K562 (cell line): ENCODE measurements around the gene POMT1. TPM values are rescaled to one million over a fixed set of nuclear protein-coding genes. Genes with fewer than 3 reads are reported as not detected.

Experiments used
- ATAC-seq: fragments of 200-7000 bp; cut with Tn5 transposase; 3 replicates; pipeline ENCODE4 v1.9.1; 2020; ENCODE audit warnings: moderate library complexity
- BruUV-seq: library from RNA; stranded (reverse); fragments of 400-500 nt; replicated peaks from 2 replicates; lab custom pipeline; 2021; lab: Mats Ljungman, UMichigan
- CTCF ChIA-PET: fragments of 300-600 bp; formaldehyde crosslinking; extraction: SDS; loops from one replicate; lab custom pipeline; 2021; ENCODE audit warnings: low intra/inter-chr PET ratio; lab: Yijun Ruan, JAX
- POLR2A ChIA-PET: fragments of 300-600, 350-650 bp; sonication (Branson Sonifier 250); formaldehyde crosslinking; extraction: SDS; loops from one replicate; lab custom pipeline; 2021; ENCODE audit warnings: antibody characterized with exemption, inconsistent platforms; lab: Yijun Ruan, JAX
- DNase-seq, 4 experiments: peaks; one replicate each; pipeline versions ENCODE4 v3.0.0 to v3.0.0-alpha.2; 2011 to 2018; ENCODE audit warnings: low spot score in 3 of 4, mixed read lengths in 3 of 4; ENCODE audit errors: extremely low read depth in 1 of 4
- FAIRE-seq: peaks from 2 replicates; lab custom pipeline; 2011; peaks lifted over from hg19 to GRCh38; lab: Jason Lieb, UNC
- H2AFZ ChIP-seq: 2 replicates; pipeline ENCODE4 v1.6.0; 2011; ENCODE audit warnings: low read depth, low read length, control low read depth, inconsistent platforms
- H3K27ac ChIP-seq: fragments of 200-600 bp; 3 replicates; pipeline ENCODE4 v1.8.0; 2011; ENCODE audit warnings: low read depth, mild to moderate bottlenecking, control low read depth, inconsistent platforms, low read length, moderate library complexity, mixed read lengths; ENCODE audit errors: extremely low read depth
- H3K27me3 ChIP-seq, 2 experiments: fragments of 300-600 bp in 1 of 2; 2 replicates in 1 of 2; 3 replicates in 1 of 2; pipeline versions ENCODE4 v1.6.0 to v1.8.0; 2011; ENCODE audit warnings: inconsistent platforms in 2 of 2, low read length in 2 of 2, mild to moderate bottlenecking in 1 of 2, mixed read lengths in 1 of 2, moderate library complexity in 1 of 2; ENCODE audit not compliant: control insufficient read depth in 2 of 2, insufficient read depth in 2 of 2
- H3K36me3 ChIP-seq: fragments of 300-600 bp; 3 replicates; pipeline ENCODE4 v1.8.0; 2011; ENCODE audit warnings: mild to moderate bottlenecking, low read length, inconsistent platforms; ENCODE audit not compliant: control insufficient read depth, insufficient read depth
- H3K4me1 ChIP-seq, 2 experiments: fragments of 200-600 bp in 1 of 2; replicated peaks in 1 of 2; 2 replicates in 1 of 2; 3 replicates in 1 of 2; pipeline versions ENCODE4 v1.5.1 to v1.8.0; 2011; ENCODE audit warnings: inconsistent platforms in 2 of 2, low read length in 2 of 2, mild to moderate bottlenecking in 1 of 2, mixed read lengths in 1 of 2, moderate library complexity in 1 of 2; ENCODE audit not compliant: control insufficient read depth in 2 of 2, insufficient read depth in 2 of 2
- H3K4me2 ChIP-seq: 2 replicates; pipeline ENCODE4 v1.6.1; 2011; ENCODE audit warnings: low read length, control low read depth, inconsistent platforms, mixed read lengths; ENCODE audit not compliant: insufficient read depth
- H3K4me3 ChIP-seq: fragments of 200-600 bp; sonication (generic), shearing (Covaris generic); 2 replicates; pipeline ENCODE4 v1.5.1; 2016; ENCODE audit warnings: control low read depth, inconsistent platforms
- H3K79me2 ChIP-seq: fragments of 200-600 bp; 3 replicates; pipeline ENCODE4 v1.8.0; 2011; ENCODE audit warnings: low read length, inconsistent platforms; ENCODE audit not compliant: control insufficient read depth, insufficient read depth
- H3K9ac ChIP-seq, 2 experiments: 2 replicates each; pipeline versions ENCODE4 v1.6.0 to v1.6.1; 2011; ENCODE audit warnings: low read depth in 2 of 2, low read length in 2 of 2, control low read depth in 1 of 2, inconsistent platforms in 1 of 2, mild to moderate bottlenecking in 1 of 2, mixed read lengths in 1 of 2; ENCODE audit not compliant: insufficient read depth in 1 of 2
- H3K9me1 ChIP-seq: one replicate; pipeline ENCODE4 v1.6.0; 2011; ENCODE audit warnings: inconsistent platforms, mild to moderate bottlenecking, low read length, moderate library complexity; ENCODE audit not compliant: control insufficient read depth, insufficient read depth
- H3K9me3 ChIP-seq: replicated peaks from 2 replicates; pipeline ENCODE4 v1.5.1; 2011; ENCODE audit warnings: low read depth, low read length, inconsistent platforms; ENCODE audit not compliant: control insufficient read depth, insufficient read depth
- H4K20me1 ChIP-seq: replicated peaks from 2 replicates; pipeline ENCODE4 v1.6.1; 2011; ENCODE audit warnings: low read length, inconsistent platforms, mixed read lengths; ENCODE audit not compliant: control insufficient read depth, insufficient read depth
- CBX3 ChIP-seq, 2 experiments: IDR thresholded peaks; 1 replicate in 1 of 2; 2 replicates in 1 of 2; pipeline ENCODE4 v1.6.1; 2012; ENCODE audit warnings: inconsistent platforms in 2 of 2, low read length in 2 of 2, borderline replicate concordance in 1 of 2, control low read depth in 1 of 2
- HDAC3 ChIP-seq: fragments of 450-650 bp; IDR thresholded peaks from 2 replicates; pipeline ENCODE4 v1.6.1; 2018; ENCODE audit warnings: borderline replicate concordance, mild to moderate bottlenecking, moderate library complexity; ENCODE audit not compliant: partially characterized antibody
- HINFP ChIP-seq: fragments of 450-650 bp; conservative IDR thresholded peaks from 2 replicates; pipeline ENCODE4 v1.6.1; 2016; ENCODE audit warnings: missing genetic modification characterization, low read depth, mild to moderate bottlenecking, control low read depth, missing compliant biosample characterization
- HLTF ChIP-seq: fragments of 450-650 bp; IDR thresholded peaks from 2 replicates; pipeline ENCODE4 v1.6.1; 2016
- MBD1 ChIP-seq: fragments of 250-450 bp; sonication (Bioruptor Pico); IDR thresholded peaks from 2 replicates; pipeline ENCODE4 v1.8.0; 2022; ENCODE audit warnings: inconsistent platforms
- PHF21A ChIP-seq: fragments of 450-650 bp; IDR thresholded peaks from 2 replicates; pipeline ENCODE4 v1.6.1; 2017; ENCODE audit warnings: low read depth, borderline replicate concordance
- SOX6 ChIP-seq: fragments of 450-650 bp; IDR thresholded peaks from 2 replicates; pipeline ENCODE4 v1.6.1; 2014; ENCODE audit warnings: mild to moderate bottlenecking
- SREBF2 ChIP-seq: sonication (generic); formaldehyde crosslinking; IDR thresholded peaks from 2 replicates; pipeline ENCODE4 v1.4.0; 2020; ENCODE audit warnings: mild to moderate bottlenecking, missing genetic modification reagents
- ZNF3 ChIP-seq: fragments of 250-450 bp; sonication (Bioruptor Pico); IDR thresholded peaks from 2 replicates; pipeline ENCODE4 v1.5.0; 2021; ENCODE audit warnings: mild to moderate bottlenecking, moderate library complexity
- ZNF354B ChIP-seq: fragments of 250-450 bp; sonication (Bioruptor Pico); IDR thresholded peaks from 2 replicates; pipeline ENCODE4 v1.4.0; 2020
- ZNF407 ChIP-seq: fragments of 450-650 bp; IDR thresholded peaks from 2 replicates; pipeline ENCODE4 v1.6.1; 2016; ENCODE audit warnings: low read depth
- ZNF583 ChIP-seq: fragments of 250-450 bp; sonication (Bioruptor Pico); IDR thresholded peaks from 2 replicates; pipeline ENCODE4 v1.4.0; 2020
- WGBS: fragments of 100-300 bp; shearing (Covaris generic); methylation state at CpG from one replicate; pipeline ENCODE4 v1.1.6; 2016; ENCODE audit warnings: low coverage, mixed read lengths; ENCODE audit not compliant: insufficient coverage; ENCODE audit errors: missing lambda C conversion rate; 5-methylcytosine and 5-hydroxymethylcytosine counted together
- in situ Hi-C: fragments of 300-500 bp; cut with MboI; formaldehyde crosslinking; loops from 4 replicates; pipeline ENCODE4 v1.15.0; 2018; ENCODE audit warnings: inconsistent platforms, mixed read lengths
- intact Hi-C: fragments of 100-400 bp; cut with micrococcal nuclease; formaldehyde crosslinking; loops from 2 replicates; pipeline ENCODE4 v1.14.2; 2022
- polyA plus RNA-seq, 8 experiments: library from polyadenylated mRNA; depleted of rRNA in 4 of 8; stranded (reverse) in 5 of 8; unstranded in 3 of 8; fragments of >200 nt; fragmentation: Nextera tagmentation in 2 of 8; fragmentation: Illumina TruSeq in 1 of 8; extraction: Ambion mirVana in 2 of 8; extraction: Trizol in 1 of 8; gene quantifications; 2 replicates each; pipeline versions ENCODE4 v1.2.1 to v1.2.3, GENCODE V29; 2011 to 2014; ENCODE audit warnings: inconsistent platforms in 1 of 8, missing spikeins in 1 of 8
- total RNA-seq, 7 experiments: library from RNA; depleted of rRNA in 6 of 7; stranded (reverse); fragments of >200 nt in 6 of 7; fragmentation: Illumina TruSeq in 2 of 7; extraction: Trizol in 2 of 7; gene quantifications; 2 replicates each; pipeline versions ENCODE4 v1.2.1 to v1.2.3, GENCODE V29; 2011 to 2021; ENCODE audit warnings: low replicate concordance in 1 of 7

The POMT1 gene
- total and polyA plus RNA-seq, 9 of the 15 experiments (the other 6 are each of a cell fraction or from before 2014, with no cell fraction given): 1.8 to 23.5 (median 14.6) TPM

DNA sequence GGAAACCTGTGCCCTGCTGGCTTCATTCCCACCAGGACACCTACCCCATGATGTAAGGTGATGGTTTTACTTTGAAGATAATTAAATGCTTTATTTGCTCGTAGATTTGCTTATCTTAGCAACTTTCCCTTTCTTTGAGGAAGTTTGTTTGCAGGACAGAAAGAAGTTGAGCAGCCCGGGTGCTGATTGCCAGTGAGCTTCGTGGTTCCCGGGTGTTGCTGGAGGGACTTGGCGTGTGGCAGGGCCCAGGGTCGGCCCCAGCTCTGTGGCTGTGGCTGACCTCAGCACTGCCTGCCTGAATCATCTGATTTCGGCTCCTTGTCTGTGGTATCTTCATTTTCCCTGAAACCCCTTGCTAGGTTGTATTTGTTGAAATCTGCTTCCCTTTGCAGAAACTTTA, 8.7 kb downstream of the POMT1 start:
- no TSS peak for BruUV-seq
- Histone ChIP-seq H3K36me3 (peaks cover 50% of the 10 kb centered on the region; the same call in 2 of the 3 replicates), H2AFZ (no peak overlapping the region), H3K4me1 (no peaks in the 10 kb centered on the region), H3K9me1 (no peaks in the 10 kb centered on the region), H3K79me2 (no peaks in the 10 kb centered on the region), H3K4me2 (no peak overlapping the region), H3K9ac (no peak overlapping the region), H3K9me3 (no peaks in the 10 kb centered on the region), H3K27me3 (no peaks in the 10 kb centered on the region), H4K20me1 (no peaks in the 10 kb centered on the region; the same call in 1 of the 2 replicates), H3K4me3 (no peak overlapping the region), H3K27ac (no peak overlapping the region)
- FAIRE-seq (no peak), DNase-seq (no peak), ATAC-seq (no peak)
- intact Hi-C loops: no loop called here
- CTCF ChIA-PET: no interaction called here
- POLR2A ChIA-PET: interaction anchor here (1.3 to 1.5 kb wide), 3 partner anchors 8 to 12 kb away, joined by 4 to 7 read pairs (median 5); partner anchors contain the start of gene POMT1
- in situ Hi-C loops: loop anchor here (10.0 kb wide), 1 partner anchor 233 kb away; the partner anchor contains the start of gene RAPGEF1
- WGBS: 83% methylated on average over 7 of the region's 7 CpGs
- TF ChIP-seq ZNF583 (CRISPR knock-in tag) (no peak), SREBF2 (no peak), HINFP (tag) (no peak), ZNF3 (CRISPR knock-in tag) (no peak), CBX3 (IDR thresholded peaks at IDR 0.05; ENCODE audit: borderline replicate concordance in 1 of 2, low read length in 2 of 2) (no peak), HLTF (no peak), MBD1 (CRISPR knock-in tag) (no peak), ZNF407 (no peak), PHF21A (no peak), HDAC3 (no peak), ZNF354B (CRISPR knock-in tag) (no peak), SOX6 (no peak)
